NCI-H526 (cell line): ENCODE data around the gene PPM1J.
A peak's percentile ranks its signal among the peaks of the same experiment; 100 is the strongest.

Experiments used
- DNase-seq, 2 experiments: peaks; one replicate each; lab custom pipeline; 2025; lab: John Stamatoyannopoulos, UW

PPM1J gene

GRCh38 chr1:112704391-112704933 lies 10.7 kb downstream of the PPM1J start:
- no peak for DNase-seq

DNA sequence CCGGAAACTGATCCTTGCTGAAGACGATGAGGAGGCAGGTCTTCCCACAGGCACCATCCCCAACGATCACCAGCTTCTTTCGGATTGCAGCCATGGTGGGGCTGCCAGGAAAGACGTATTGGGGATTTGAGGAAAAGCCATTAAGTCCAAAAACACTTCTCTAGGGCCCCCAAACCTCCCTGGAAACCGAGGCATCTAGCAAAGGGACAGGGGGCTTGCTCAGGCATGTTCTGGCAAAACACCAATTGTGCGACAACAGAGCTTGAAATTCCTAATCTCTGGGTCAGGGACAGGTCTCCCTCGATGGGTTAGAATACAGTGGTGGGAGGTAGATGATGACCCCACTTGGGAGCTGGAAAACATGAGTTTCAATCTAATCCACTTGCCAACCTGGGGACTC lies 11.4 kb downstream of the PPM1J start:
- DNase-seq: no peak

- DNase-seq: no peak
Observed at GRCh38 chr1:112702420-112703261, 12.5 kb downstream of the PPM1J start.

DNA sequence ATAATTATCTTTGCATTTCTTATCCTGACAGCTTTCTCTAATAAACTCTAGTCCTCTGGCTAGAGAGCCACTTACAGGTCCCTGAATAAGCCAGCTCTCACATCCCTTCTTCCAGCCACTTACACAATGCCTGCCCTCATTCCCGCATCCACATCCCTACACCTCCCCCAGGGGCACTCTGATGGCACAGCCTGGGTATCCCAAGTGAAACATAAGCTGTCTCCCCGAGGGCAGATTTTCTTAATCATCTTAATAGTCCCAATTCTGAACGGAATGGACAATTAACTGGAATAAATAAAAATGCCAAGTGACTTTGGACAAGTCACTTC lies 13.1 kb downstream of the PPM1J start:
- DNase-seq: no peak

GRCh38 chr1:112701227-112702066 lies 13.7 kb downstream of the PPM1J start:
- DNase-seq: no peak

GRCh38 chr1:112700290-112701226 lies 14.6 kb downstream of the PPM1J start:
- peak in 1 of 2 experiments; percentile 40 for DNase-seq

DNA sequence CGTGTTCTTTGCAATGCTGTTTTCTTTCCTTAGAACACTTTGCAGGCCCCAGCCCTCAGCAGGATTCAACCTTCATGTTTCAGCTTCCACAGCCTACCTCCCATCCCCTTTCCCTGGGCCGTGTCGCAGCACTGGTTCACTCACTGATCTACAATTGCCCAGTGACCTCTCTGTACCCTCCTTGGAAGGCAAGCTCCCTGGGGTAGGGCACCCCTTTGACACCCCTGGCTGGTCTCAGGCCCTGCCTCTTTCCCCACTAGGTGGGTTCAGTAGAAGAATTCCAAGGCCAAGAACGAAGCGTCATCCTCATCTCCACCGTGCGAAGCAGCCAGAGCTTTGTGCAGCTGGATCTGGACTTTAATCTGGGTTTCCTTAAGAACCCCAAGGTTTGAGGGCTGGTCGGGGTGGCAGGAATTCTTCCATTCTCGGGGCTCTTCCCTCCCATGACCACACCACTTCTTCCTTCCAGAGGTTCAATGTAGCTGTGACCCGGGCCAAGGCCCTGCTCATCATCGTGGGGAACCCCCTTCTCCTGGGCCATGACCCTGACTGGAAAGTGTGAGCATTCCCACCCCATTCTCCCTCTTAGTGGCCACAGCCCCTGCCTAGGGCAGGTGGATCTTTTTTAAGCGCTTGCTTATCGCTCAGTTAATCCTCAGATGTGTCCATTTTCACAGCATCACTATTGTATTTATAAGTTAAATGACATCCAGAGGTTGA lies 15.5 kb downstream of the PPM1J start:
- DNase-seq: no peak

DNA sequence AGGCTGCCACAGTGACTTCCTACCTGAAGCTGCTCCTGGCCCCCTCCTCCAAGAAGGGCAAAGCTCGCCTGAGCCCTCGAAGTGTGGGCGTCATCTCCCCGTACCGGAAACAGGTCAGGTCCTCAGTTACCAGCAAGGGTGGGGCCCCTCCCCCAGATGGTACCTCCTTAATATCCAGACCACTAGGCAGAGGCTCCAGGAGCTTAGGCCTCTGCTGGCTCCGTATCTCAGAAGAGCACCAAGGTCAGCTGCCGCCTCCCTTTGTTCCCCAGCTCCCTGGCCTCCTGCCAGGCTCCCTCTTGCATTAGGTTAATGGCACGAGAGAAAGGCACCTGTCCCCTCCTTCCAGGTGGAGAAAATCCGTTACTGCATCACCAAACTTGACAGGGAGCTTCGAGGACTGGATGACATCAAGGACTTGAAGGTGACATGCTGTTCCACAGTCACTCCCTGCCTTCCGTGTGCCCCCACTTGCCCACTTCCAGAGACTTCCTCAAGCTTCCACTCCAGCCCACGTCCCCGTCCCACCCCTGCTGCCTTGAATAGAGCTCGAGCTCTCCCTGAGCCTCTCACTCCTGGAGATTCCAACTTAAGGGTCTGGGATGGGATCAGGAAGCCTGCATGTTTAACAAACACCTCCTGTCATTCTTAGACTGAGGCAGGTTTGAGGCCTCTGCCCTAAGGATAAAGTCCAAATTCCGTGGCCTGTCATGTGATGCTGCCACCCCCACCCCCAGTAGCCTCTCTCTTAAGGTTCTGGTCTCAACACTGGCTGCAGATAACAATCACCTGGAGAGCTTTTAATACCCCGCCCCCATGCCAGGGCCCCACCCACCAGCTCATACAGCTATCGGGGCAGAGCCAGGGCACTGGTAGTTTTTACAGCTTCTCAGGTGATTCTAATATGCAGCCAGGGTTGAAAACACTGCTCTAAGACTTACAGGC lies 16.5 kb downstream of the PPM1J start:
- DNase-seq: peak; percentile 30 to 54

GRCh38 chr1:112697781-112698201 lies 17.3 kb downstream of the PPM1J start:
- no peak for DNase-seq

- no peak for DNase-seq
Observed at GRCh38 chr1:112696578-112697314, 18.4 kb downstream of the PPM1J start.

DNA sequence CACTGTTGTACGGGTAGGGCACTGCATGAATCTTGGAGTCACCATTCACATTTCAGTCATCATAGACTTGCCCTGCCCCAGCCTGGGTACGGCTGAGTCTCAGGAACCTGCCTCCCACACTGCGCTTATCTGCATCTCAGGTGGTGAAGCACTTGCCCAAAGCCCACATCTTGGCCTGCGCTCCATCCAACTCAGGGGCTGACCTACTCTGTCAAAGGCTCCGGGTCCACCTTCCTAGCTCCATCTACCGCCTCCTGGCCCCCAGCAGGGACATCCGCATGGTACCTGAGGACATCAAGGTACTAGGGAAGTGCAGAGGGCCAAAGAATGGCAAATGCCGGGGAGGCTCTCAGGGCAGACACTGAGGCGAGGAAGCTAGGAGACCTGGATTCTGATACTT lies 19.9 kb downstream of the PPM1J start:
- DNase-seq: no peak

DNA sequence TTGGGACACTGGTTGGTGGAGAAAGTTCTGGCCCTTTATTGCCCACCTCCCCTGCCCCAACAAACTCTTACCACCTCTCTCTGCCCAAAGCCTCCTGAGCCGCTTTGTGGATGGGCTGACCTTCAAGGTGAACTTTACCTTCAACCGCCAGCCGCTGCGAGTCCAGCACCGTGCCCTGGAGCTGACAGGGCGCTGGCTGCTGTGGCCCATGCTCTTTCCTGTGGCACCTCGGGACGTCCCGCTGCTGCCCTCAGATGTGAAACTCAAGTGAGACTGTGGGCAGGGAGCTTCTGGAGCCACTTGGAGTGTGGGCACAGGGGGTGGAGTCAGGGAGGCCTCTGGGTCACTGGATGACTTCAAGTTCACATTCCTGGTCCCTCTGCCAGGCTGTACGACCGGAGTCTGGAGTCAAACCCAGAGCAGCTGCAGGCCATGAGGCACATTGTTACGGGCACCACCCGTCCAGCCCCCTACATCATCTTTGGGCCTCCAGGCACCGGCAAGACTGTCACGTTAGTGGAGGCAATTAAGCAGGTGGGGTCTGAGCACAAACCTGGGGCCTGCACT lies 20.7 kb downstream of the PPM1J start:
- DNase-seq: no peak

DNA sequence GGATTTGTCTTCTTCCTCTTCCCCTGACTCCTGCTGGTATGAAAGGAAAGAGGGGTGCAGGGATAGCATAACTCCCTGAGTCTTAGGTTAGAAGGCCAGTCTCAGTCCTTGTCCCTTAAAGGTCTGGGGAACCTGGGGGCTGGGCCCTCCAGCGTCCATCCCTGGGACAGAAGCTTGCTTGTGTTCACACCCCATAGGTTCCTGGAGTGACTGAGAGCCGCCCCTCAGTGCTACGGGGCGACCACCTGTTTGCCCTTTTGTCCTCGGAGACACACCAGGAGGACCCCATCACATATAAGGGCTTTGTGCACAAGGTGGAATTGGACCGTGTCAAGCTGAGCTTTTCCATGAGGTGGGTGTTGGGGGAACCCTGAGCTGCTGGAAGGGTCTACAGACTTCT lies 21.3 kb downstream of the PPM1J start:
- no peak for DNase-seq

DNA sequence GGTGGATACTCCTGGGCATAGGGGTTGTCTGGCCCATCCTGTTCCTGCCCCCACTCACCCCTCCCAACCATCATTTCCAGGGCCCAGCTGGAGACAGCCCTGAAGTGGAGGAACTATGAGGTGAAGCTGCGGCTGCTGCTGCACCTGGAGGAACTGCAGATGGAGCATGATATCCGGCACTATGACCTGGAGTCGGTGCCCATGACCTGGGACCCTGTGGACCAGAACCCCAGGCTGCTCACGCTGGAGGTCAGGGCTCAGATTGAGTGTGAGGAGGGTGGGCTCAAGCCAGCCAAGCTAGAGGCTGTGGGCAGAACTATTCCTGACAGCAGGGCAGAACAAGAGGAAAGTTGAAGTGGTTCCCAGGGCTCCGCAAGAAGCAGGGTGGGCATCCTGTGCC lies 22.5 kb downstream of the PPM1J start:
- DNase-seq: no peak

DNA sequence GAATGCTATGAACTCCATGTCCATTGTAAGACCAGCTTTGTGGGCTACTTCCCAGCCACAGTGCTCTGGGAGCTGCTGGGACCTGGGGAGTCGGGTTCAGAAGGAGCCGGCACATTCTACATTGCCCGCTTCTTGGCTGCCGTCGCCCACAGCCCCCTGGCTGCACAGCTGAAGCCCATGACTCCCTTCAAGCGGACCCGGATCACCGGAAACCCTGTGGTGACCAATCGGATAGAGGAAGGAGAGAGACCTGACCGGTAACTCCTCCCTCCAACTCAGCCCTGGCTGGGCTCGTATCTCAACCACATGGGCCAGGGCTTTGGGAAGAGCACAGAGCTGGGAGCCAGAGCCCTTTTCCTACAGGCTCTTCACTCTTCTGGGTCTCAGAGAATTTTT lies 25.3 kb downstream of the PPM1J start:
- DNase-seq: no peak

- no peak for DNase-seq
Observed at GRCh38 chr1:112689196-112689841, 25.8 kb downstream of the PPM1J start.

DNA sequence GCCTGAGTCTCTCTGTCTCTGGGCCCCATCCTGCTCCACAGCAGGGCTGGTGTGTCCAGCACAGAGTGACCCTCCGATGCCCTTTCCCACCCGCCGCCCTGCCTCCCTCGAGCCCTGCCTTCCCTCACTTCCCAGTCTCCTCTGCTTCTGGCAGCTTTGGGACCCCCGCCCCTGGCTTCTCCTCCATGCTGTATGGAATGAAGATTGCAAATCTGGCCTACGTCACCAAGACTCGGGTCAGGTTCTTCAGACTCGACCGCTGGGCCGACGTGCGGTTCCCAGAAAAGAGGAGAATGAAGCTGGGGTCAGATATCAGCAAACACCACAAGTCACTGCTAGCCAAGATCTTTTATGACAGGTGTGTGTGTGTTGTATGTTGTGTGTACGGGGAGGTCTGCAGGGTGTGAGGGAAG lies 26.3 kb downstream of the PPM1J start:
- DNase-seq: no peak

- DNase-seq: no peak
Observed at GRCh38 chr1:112687785-112688496, 27.2 kb downstream of the PPM1J start.
